ENCODE measurements around the gene COL20A1.

DNA sequence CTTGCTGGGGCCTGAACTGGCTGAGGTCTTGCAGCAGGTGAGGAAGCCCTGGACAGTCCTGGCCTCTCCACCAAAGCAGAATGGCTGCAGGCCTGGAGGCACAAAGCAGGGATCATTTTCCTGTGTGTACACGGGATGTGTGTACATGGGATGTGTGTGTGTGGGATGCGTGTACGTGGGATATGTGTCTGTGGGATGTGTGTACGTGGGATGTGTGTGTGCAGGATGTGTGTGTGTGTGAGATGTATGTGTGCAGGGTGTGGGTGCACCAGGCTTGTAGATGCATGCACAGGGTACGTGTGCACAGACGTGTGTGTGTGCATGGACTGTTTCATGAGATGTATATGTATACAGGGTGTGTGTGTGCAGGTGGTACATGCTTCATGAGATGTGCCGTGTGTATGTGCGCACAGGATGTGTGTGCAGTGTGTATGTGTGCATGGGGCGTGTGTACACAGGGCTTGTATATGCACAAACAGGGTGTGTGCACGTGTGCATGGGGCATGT is 76.1 kb downstream of the COL20A1 start:
- TF ChIP-seq POLR2A (IDR thresholded peaks at IDR 0.05; ENCODE audit: low read length) (no peak), GATA1 (IDR thresholded peaks at IDR 0.05; ENCODE audit: low read depth, low read length) (no peak)
